Tibial nerve (tissue), 3 donors: Measurements from ENCODE around the gene PROCA1.

Experiments
- POLR2A ChIP-seq, 2 donors: fragments of 450-650 bp; IDR thresholded peaks; one replicate each; pipeline ENCODE4 v1.6.1; 2017; ENCODE audit warnings: antibody characterized with exemption in 2 of 2, mild to moderate bottlenecking in 2 of 2, moderate library complexity in 2 of 2
- TF ChIP-seq, protein P1 (sequence below), 5 experiments: fragments of 200-600 bp in 3 of 5; fragments of 450-650 bp in 2 of 5; sonication (generic) in 3 of 5; IDR thresholded peaks; one replicate each; pipeline ENCODE4 v1.5.1; 2016 to 2019; ENCODE audit warnings: antibody characterized with exemption in 5 of 5, mild to moderate bottlenecking in 3 of 5, moderate library complexity in 2 of 5

DNA sequence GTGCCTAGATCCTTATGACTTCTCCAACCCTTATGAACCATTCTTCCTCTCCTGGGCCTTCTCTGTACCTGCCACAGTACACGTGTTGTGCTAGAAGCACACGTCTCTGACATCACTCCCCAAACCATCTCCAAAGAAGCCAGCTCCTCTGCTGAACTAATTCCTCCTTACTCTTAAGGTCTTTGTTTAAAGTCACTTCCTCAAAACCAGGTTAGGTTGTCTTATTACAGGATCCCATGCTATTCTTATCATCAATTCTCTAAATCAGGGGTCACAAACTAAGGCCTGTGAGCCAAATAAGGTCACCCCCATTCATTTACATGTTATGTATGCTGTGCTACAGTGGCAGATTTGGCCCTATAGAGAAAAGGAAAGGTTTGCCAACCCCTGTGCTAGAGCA lies 45.7 kb downstream of the PROCA1 start:
- TF ChIP-seq, protein P1, sequence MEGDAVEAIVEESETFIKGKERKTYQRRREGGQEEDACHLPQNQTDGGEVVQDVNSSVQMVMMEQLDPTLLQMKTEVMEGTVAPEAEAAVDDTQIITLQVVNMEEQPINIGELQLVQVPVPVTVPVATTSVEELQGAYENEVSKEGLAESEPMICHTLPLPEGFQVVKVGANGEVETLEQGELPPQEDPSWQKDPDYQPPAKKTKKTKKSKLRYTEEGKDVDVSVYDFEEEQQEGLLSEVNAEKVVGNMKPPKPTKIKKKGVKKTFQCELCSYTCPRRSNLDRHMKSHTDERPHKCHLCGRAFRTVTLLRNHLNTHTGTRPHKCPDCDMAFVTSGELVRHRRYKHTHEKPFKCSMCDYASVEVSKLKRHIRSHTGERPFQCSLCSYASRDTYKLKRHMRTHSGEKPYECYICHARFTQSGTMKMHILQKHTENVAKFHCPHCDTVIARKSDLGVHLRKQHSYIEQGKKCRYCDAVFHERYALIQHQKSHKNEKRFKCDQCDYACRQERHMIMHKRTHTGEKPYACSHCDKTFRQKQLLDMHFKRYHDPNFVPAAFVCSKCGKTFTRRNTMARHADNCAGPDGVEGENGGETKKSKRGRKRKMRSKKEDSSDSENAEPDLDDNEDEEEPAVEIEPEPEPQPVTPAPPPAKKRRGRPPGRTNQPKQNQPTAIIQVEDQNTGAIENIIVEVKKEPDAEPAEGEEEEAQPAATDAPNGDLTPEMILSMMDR (IDR thresholded peaks at IDR 0.05), result no peak
- no peak for TF ChIP-seq POLR2A (IDR thresholded peaks at IDR 0.05)
